HepG2 (cell line): ENCODE results near the gene PITRM1. TPM values are rescaled to one million over a fixed set of nuclear protein-coding genes. Genes with fewer than 3 reads are reported as not detected.

ENCODE experiments used
- ATAC-seq: fragments of 200-7000 bp; cut with Tn5 transposase; 3 replicates; pipeline ENCODE4 v1.9.1; 2020; ENCODE audit warnings: mild to moderate bottlenecking, moderate library complexity
- BruUV-seq: library from RNA; stranded (reverse); fragments of 400-500 nt; replicated peaks from 2 replicates; lab custom pipeline; 2021; lab: Mats Ljungman, UMichigan
- CTCF ChIA-PET: fragments of 300-600 bp; formaldehyde crosslinking; extraction: SDS; loops from one replicate; lab custom pipeline; 2021; ENCODE audit warnings: low total read pairs, inconsistent platforms, low intra/inter-chr PET ratio; lab: Yijun Ruan, JAX
- POLR2A ChIA-PET: fragments of 350-600 bp; sonication (Branson Sonifier 250); formaldehyde crosslinking; loops from one replicate; lab custom pipeline; 2020; ENCODE audit warnings: antibody characterized with exemption, inconsistent platforms; lab: Yijun Ruan, JAX
- DNase-seq: peaks from one replicate; pipeline ENCODE4 v3.0.0-alpha.2; 2015; ENCODE audit warnings: low spot score
- FAIRE-seq: peaks from 3 replicates; lab custom pipeline; 2011; peaks lifted over from hg19 to GRCh38; lab: Jason Lieb, UNC
- H2AFZ ChIP-seq: one replicate; pipeline ENCODE4 v1.6.1; 2011; ENCODE audit warnings: low read length, inconsistent platforms
- H3K27ac ChIP-seq: fragments of 300-600 bp; 3 replicates; pipeline ENCODE4 v1.8.0; 2011; ENCODE audit warnings: mixed run types, mild to moderate bottlenecking, mixed read lengths, low read length, inconsistent platforms; ENCODE audit not compliant: insufficient read depth; ENCODE audit errors: extremely low read length
- H3K27me3 ChIP-seq, 2 experiments: fragments of 200-600 bp in 1 of 2; 2 replicates in 1 of 2; 3 replicates in 1 of 2; pipeline versions ENCODE4 v1.6.0 to v1.8.0; 2011; ENCODE audit warnings: low read length in 2 of 2, mild to moderate bottlenecking in 2 of 2, moderate library complexity in 2 of 2, inconsistent platforms in 1 of 2; ENCODE audit not compliant: insufficient read depth in 2 of 2, control insufficient read depth in 1 of 2
- H3K36me3 ChIP-seq, 2 experiments: fragments of 200-600 bp in 1 of 2; replicated peaks in 1 of 2; 2 replicates in 1 of 2; 3 replicates in 1 of 2; pipeline versions ENCODE4 v1.5.1 to v1.8.0; 2011; ENCODE audit warnings: low read length in 2 of 2, inconsistent platforms in 1 of 2; ENCODE audit not compliant: insufficient read depth in 2 of 2, control insufficient read depth in 1 of 2
- H3K4me1 ChIP-seq: 2 replicates; pipeline ENCODE4 v1.5.1; 2012; ENCODE audit warnings: low read length, inconsistent platforms; ENCODE audit not compliant: insufficient read depth
- H3K4me2 ChIP-seq: 2 replicates; pipeline ENCODE4 v1.6.0; 2011; ENCODE audit warnings: low read depth, low read length, inconsistent platforms
- H3K4me3 ChIP-seq, 3 experiments: fragments of 200-600 bp in 1 of 3; sonication (generic), shearing (Covaris generic) in 1 of 3; replicated peaks in 1 of 3; 2 replicates each; pipeline ENCODE4 v1.5.1; 2011 to 2016; ENCODE audit warnings: low read length in 3 of 3, inconsistent platforms in 2 of 3, low read depth in 2 of 3, mild to moderate bottlenecking in 2 of 3, control low read depth in 1 of 3, mixed read lengths in 1 of 3; ENCODE audit not compliant: insufficient read depth in 1 of 3
- H3K79me2 ChIP-seq: one replicate; pipeline ENCODE4 v1.6.1; 2011; ENCODE audit warnings: low read length, inconsistent platforms; ENCODE audit not compliant: insufficient read depth
- H3K9ac ChIP-seq: 2 replicates; pipeline ENCODE4 v1.6.0; 2011; ENCODE audit warnings: mild to moderate bottlenecking, low read depth, low read length, inconsistent platforms; ENCODE audit not compliant: insufficient read depth
- H3K9me3 ChIP-seq: 2 replicates; pipeline ENCODE4 v1.5.1; 2012; ENCODE audit warnings: mild to moderate bottlenecking, low read length
- H4K20me1 ChIP-seq: 2 replicates; pipeline ENCODE4 v1.6.0; 2011; ENCODE audit warnings: inconsistent platforms, mild to moderate bottlenecking, low read length, moderate library complexity; ENCODE audit not compliant: insufficient read depth
- CREB1 ChIP-seq, 2 experiments: fragments of 450-650 bp in 1 of 2; IDR thresholded peaks; 2 replicates each; pipeline ENCODE4 v1.6.1; 2016 to 2017; ENCODE audit warnings: control low read depth in 1 of 2, mild to moderate bottlenecking in 1 of 2, missing compliant biosample characterization in 1 of 2, missing genetic modification characterization in 1 of 2
- IKZF4 ChIP-seq: sonication (generic); formaldehyde crosslinking; IDR thresholded peaks from 2 replicates; pipeline ENCODE4 v1.5.1; 2020; ENCODE audit warnings: borderline replicate concordance, mild to moderate bottlenecking, low read depth, missing genetic modification reagents; ENCODE audit errors: not compliant biosample characterization
- KAT2B ChIP-seq: fragments of 150-350 bp; IDR thresholded peaks from 2 replicates; pipeline ENCODE4 v1.6.1; 2014; ENCODE audit warnings: low read depth, low read length, borderline replicate concordance
- MIXL1 ChIP-seq: IDR thresholded peaks from 2 replicates; pipeline ENCODE4 v1.6.1; 2016
- NCOA1 ChIP-seq: sonication (generic); formaldehyde crosslinking; IDR thresholded peaks from 2 replicates; pipeline ENCODE4 v1.9.0; 2021; ENCODE audit warnings: missing genetic modification reagents
- SUZ12 ChIP-seq: fragments of 150-350 bp; IDR thresholded peaks from 2 replicates; pipeline ENCODE4 v1.6.1; 2014; ENCODE audit warnings: low read depth, low read length
- U2AF1 ChIP-seq: fragments of 200-400 bp; formaldehyde crosslinking; optimal IDR thresholded peaks from 2 replicates; pipeline ENCODE3; 2017; ENCODE audit warnings: mild to moderate bottlenecking, low read depth, low read length
- ZNF24 ChIP-seq: fragments of 450-650 bp; IDR thresholded peaks from 2 replicates; pipeline ENCODE4 v1.6.1; 2017; ENCODE audit warnings: antibody characterized with exemption, mild to moderate bottlenecking
- ZNF292 ChIP-seq: sonication (generic); formaldehyde crosslinking; IDR thresholded peaks from 2 replicates; pipeline ENCODE4 v1.8.1; 2022; ENCODE audit warnings: mild to moderate bottlenecking, low read depth, missing genetic modification reagents, borderline replicate concordance
- ZNF432 ChIP-seq: sonication (generic); formaldehyde crosslinking; IDR thresholded peaks from 2 replicates; pipeline ENCODE4 v1.5.0; 2020; ENCODE audit warnings: missing genetic modification reagents, mild to moderate bottlenecking, borderline replicate concordance
- ZNF792 ChIP-seq: IDR thresholded peaks from 2 replicates; pipeline ENCODE4 v1.6.1; 2016
- ZSCAN20 ChIP-seq: sonication (generic); formaldehyde crosslinking; IDR thresholded peaks from 2 replicates; pipeline ENCODE4 v1.4.0; 2020; ENCODE audit warnings: missing genetic modification reagents, mild to moderate bottlenecking, borderline replicate concordance
- WGBS: methylation state at CpG from one replicate; pipeline ENCODE4 v1.1.6; 2017; ENCODE audit warnings: low lambda C conversion rate; 5-methylcytosine and 5-hydroxymethylcytosine counted together
- in situ Hi-C: cut with HindIII; loops from 2 replicates; pipeline ENCODE4 v1.10.0; 2017; ENCODE audit warnings: low pct_unique_long_range_greater_than_20kb; ENCODE audit not compliant: extremely low pct_ligation_motif_present
- intact Hi-C: fragments of 100-400 bp; cut with micrococcal nuclease; formaldehyde crosslinking; loops from one replicate; pipeline ENCODE4 v1.10.0; 2022; ENCODE audit not compliant: unreplicated experiment
- polyA plus RNA-seq, 8 experiments: library from polyadenylated mRNA; depleted of rRNA in 3 of 8; stranded (reverse) in 7 of 8; unstranded in 1 of 8; fragments of >200 nt; fragmentation: Illumina TruSeq in 4 of 8; extraction: Trizol in 4 of 8; gene quantifications; 2 replicates each; pipeline versions ENCODE4 v1.2.1 to v1.2.3, GENCODE V29; 2011 to 2016; ENCODE audit warnings: low read depth in 4 of 8, missing spikeins in 1 of 8, mixed read lengths in 1 of 8; ENCODE audit not compliant: insufficient read depth in 1 of 8
- total RNA-seq, 5 experiments: library from RNA; depleted of rRNA; stranded (reverse); fragments of >200 nt; fragmentation: Illumina TruSeq; extraction: Trizol; gene quantifications; 2 replicates each; pipeline ENCODE4 v1.2.3, GENCODE V29; 2016; ENCODE audit warnings: low read depth in 1 of 5
- TF ChIP-seq, protein P1 (sequence below): sonication (generic); formaldehyde crosslinking; IDR thresholded peaks from 2 replicates; pipeline ENCODE4 v1.8.0; 2022; ENCODE audit warnings: mild to moderate bottlenecking, missing genetic modification reagents, borderline replicate concordance
- TF ChIP-seq, protein P2 (sequence below): sonication (generic); formaldehyde crosslinking; IDR thresholded peaks from 2 replicates; pipeline ENCODE4 v1.8.0; 2022; ENCODE audit warnings: missing genetic modification reagents, mild to moderate bottlenecking, inconsistent platforms, borderline replicate concordance
- TF ChIP-seq, protein P3 (sequence below): sonication (generic); formaldehyde crosslinking; IDR thresholded peaks from 2 replicates; pipeline ENCODE4 v1.4.0; 2020; ENCODE audit warnings: missing genetic modification reagents, mild to moderate bottlenecking, borderline replicate concordance
- TF ChIP-seq, protein P4 (sequence below): sonication (generic); formaldehyde crosslinking; IDR thresholded peaks from 2 replicates; pipeline ENCODE4 v1.4.0; 2020; ENCODE audit warnings: missing genetic modification reagents
- TF ChIP-seq, protein P5 (sequence below): sonication (generic); formaldehyde crosslinking; IDR thresholded peaks from 2 replicates; pipeline ENCODE4 v1.5.0; 2020; ENCODE audit warnings: mild to moderate bottlenecking, missing genetic modification reagents

The PITRM1 gene
- total and polyA plus RNA-seq, 2 of the 13 experiments (the other 11 are each of a cell fraction or from before 2014, with no cell fraction given): 16.4 to 29.0 TPM

DNA sequence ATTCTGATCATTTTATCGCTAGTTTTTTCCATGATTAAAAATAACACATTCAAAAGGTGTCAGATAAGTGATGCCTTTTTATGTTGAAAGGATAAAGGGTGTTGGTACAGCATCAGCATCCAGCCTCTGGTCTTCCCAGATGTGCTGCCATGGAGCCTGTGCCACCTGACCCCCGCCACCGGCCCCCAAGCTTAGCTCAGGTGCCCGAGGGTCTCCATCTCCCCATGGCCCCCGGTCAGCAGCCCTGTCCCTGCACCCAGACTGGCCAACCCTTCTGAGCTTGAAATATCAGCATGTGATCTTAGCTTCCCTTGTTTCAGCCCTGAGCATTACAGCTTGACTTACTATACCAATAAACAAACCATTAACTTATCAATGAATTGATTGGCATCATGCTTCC lies 80.7 kb downstream of the PITRM1 start:
- H3K4me2 ChIP-seq: no peak overlapping the region
- ChIA-PET POLR2A (no interaction called here), CTCF (no interaction called here)
- no peaks in the 10 kb centered on the region for H3K9me3 ChIP-seq
- ATAC-seq (no peak), DNase-seq (no peak), FAIRE-seq (no peak)
- intact Hi-C loops (no loop called here), in situ Hi-C loops (no loop called here)
- H4K20me1 ChIP-seq: no peaks in the 10 kb centered on the region
- no TSS peak for BruUV-seq
- no peak overlapping the region for H3K4me3 ChIP-seq
- no peaks in the 10 kb centered on the region; a peak in 1 of 5 replicates for H3K27me3 ChIP-seq
- no peak overlapping the region for H3K27ac ChIP-seq
- H3K79me2 ChIP-seq: no peaks in the 10 kb centered on the region
- WGBS: 62% methylated on average over 5 of the region's 5 CpGs
- peaks cover 44% of the 10 kb centered on the region for H3K4me1 ChIP-seq
- H2AFZ ChIP-seq: no peak overlapping the region
- no peaks in the 10 kb centered on the region for H3K36me3 ChIP-seq
- H3K9ac ChIP-seq: no peak overlapping the region
- TF ChIP-seq ZSCAN20 (CRISPR knock-in tag) (no peak), NCOA1 (CRISPR knock-in tag) (no peak), IKZF4 (CRISPR knock-in tag) (no peak), ZNF432 (CRISPR knock-in tag) (no peak), SUZ12 (no peak), MIXL1 (CRISPR knock-in tag) (no peak), KAT2B (no peak), U2AF1 (no peak), ZNF792 (CRISPR knock-in tag) (no peak), ZNF24 (no peak), CREB1 (IDR thresholded peaks at IDR 0.05) (no peak), CREB1 (CRISPR knock-in tag; IDR thresholded peaks at IDR 0.05) (no peak), ZNF292 (no peak)
- TF ChIP-seq, protein P1, sequence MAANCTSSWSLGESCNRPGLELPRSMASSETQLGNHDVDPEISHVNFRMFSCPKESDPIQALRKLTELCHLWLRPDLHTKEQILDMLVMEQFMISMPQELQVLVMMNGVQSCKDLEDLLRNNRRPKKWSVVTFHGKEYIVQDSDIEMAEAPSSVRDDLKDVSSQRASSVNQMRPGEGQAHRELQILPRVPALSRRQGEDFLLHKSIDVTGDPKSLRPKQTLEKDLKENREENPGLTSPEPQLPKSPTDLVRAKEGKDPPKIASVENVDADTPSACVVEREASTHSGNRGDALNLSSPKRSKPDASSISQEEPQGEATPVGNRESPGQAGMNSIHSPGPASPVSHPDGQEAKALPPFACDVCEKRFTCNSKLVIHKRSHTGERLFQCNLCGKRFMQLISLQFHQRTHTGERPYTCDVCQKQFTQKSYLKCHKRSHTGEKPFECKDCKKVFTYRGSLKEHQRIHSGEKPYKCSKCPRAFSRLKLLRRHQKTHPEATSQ: no peak
- TF ChIP-seq, protein P2, sequence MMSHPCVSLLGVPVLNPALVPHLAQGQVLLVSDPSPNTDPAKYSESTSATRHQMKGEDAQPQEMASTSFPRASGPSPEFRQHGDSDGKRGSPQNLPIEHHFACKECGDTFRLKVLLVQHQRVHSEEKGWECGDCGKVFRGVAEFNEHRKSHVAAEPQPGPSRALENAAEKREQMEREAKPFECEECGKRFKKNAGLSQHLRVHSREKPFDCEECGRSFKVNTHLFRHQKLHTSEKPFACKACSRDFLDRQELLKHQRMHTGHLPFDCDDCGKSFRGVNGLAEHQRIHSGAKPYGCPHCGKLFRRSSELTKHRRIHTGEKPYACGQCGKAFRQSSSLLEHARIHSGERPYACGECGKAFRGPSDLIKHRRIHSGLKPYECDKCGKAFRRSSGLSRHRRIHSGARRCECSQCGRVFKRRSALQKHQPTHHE (CRISPR knock-in tag): no peak
- TF ChIP-seq, protein P3, sequence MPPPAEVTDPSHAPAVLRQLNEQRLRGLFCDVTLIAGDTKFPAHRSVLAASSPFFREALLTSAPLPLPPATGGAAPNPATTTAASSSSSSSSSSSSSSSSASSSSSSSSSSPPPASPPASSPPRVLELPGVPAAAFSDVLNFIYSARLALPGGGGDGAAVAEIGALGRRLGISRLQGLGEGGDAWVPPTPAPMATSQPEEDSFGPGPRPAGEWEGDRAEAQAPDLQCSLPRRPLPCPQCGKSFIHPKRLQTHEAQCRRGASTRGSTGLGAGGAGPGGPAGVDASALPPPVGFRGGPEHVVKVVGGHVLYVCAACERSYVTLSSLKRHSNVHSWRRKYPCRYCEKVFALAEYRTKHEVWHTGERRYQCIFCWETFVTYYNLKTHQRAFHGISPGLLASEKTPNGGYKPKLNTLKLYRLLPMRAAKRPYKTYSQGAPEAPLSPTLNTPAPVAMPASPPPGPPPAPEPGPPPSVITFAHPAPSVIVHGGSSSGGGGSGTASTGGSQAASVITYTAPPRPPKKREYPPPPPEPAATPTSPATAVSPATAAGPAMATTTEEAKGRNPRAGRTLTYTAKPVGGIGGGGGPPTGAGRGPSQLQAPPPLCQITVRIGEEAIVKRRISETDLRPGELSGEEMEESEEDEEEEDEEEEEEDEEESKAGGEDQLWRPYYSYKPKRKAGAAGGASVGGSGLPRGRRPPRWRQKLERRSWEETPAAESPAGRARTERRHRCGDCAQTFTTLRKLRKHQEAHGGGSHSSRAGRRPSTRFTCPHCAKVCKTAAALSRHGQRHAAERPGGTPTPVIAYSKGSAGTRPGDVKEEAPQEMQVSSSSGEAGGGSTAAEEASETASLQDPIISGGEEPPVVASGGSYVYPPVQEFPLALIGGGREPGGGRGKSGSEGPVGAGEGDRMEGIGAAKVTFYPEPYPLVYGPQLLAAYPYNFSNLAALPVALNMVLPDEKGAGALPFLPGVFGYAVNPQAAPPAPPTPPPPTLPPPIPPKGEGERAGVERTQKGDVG (CRISPR knock-in tag): no peak
- TF ChIP-seq, protein P4, sequence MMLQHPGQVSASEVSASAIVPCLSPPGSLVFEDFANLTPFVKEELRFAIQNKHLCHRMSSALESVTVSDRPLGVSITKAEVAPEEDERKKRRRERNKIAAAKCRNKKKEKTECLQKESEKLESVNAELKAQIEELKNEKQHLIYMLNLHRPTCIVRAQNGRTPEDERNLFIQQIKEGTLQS (CRISPR knock-in tag): no peak
- TF ChIP-seq, protein P5, sequence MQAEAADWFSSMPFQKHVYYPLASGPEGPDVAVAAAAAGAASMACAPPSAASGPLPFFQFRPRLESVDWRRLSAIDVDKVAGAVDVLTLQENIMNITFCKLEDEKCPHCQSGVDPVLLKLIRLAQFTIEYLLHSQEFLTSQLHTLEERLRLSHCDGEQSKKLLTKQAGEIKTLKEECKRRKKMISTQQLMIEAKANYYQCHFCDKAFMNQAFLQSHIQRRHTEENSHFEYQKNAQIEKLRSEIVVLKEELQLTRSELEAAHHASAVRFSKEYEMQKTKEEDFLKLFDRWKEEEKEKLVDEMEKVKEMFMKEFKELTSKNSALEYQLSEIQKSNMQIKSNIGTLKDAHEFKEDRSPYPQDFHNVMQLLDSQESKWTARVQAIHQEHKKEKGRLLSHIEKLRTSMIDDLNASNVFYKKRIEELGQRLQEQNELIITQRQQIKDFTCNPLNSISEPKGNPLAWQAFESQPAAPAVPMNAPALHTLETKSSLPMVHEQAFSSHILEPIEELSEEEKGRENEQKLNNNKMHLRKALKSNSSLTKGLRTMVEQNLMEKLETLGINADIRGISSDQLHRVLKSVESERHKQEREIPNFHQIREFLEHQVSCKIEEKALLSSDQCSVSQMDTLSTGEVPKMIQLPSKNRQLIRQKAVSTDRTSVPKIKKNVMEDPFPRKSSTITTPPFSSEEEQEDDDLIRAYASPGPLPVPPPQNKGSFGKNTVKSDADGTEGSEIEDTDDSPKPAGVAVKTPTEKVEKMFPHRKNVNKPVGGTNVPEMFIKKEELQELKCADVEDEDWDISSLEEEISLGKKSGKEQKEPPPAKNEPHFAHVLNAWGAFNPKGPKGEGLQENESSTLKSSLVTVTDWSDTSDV (CRISPR knock-in tag): no peak
